HEK293T (cell line): Measurements from ENCODE around the gene ARHGEF7.

ENCODE experiments used
- ARNT ChIP-seq: fragments of 450-650 bp; IDR thresholded peaks from 2 replicates; pipeline ENCODE4 v1.6.1; 2017; ENCODE audit warnings: mild to moderate bottlenecking
- CTBP1 ChIP-seq: fragments of 450-650 bp; IDR thresholded peaks from 2 replicates; pipeline ENCODE4 v1.6.1; 2016; ENCODE audit warnings: borderline replicate concordance
- FOXA1 ChIP-seq: fragments of 450-650 bp; IDR thresholded peaks from 2 replicates; pipeline ENCODE4 v1.6.1; 2016; ENCODE audit warnings: mild to moderate bottlenecking
- FOXK2 ChIP-seq: fragments of 450-650 bp; IDR thresholded peaks from 2 replicates; pipeline ENCODE4 v1.6.1; 2016; ENCODE audit warnings: mild to moderate bottlenecking
- FOXM1 ChIP-seq: fragments of 450-650 bp; IDR thresholded peaks from 2 replicates; pipeline ENCODE4 v1.6.1; 2017; ENCODE audit warnings: mild to moderate bottlenecking, borderline replicate concordance
- HDGF ChIP-seq: fragments of 450-650 bp; IDR thresholded peaks from 2 replicates; pipeline ENCODE4 v1.6.1; 2017; ENCODE audit warnings: antibody characterized with exemption, borderline replicate concordance
- L3MBTL2 ChIP-seq: fragments of 450-650 bp; conservative IDR thresholded peaks from 2 replicates; pipeline ENCODE4 v1.6.1; 2016; ENCODE audit warnings: mild to moderate bottlenecking
- LEF1 ChIP-seq: fragments of 450-650 bp; IDR thresholded peaks from 2 replicates; pipeline ENCODE4 v1.6.1; 2017; ENCODE audit warnings: mild to moderate bottlenecking, borderline replicate concordance
- NFRKB ChIP-seq: fragments of 450-650 bp; IDR thresholded peaks from 2 replicates; pipeline ENCODE4 v1.6.1; 2016; ENCODE audit warnings: mild to moderate bottlenecking, moderate library complexity
- PKNOX1 ChIP-seq: fragments of 450-650 bp; IDR thresholded peaks from 2 replicates; pipeline ENCODE4 v1.6.1; 2016
- SP1 ChIP-seq: fragments of 450-650 bp; IDR thresholded peaks from 2 replicates; pipeline ENCODE4 v1.6.1; 2017
- SUZ12 ChIP-seq: fragments of 450-650 bp; IDR thresholded peaks from 2 replicates; pipeline ENCODE4 v1.6.1; 2016; ENCODE audit warnings: mild to moderate bottlenecking
- ZNF384 ChIP-seq: fragments of 450-650 bp; IDR thresholded peaks from 2 replicates; pipeline ENCODE4 v1.6.1; 2016

GRCh38 chr13:111175372-111175771 is 60.3 kb downstream of the ARHGEF7 start:
- TF ChIP-seq NFRKB (no peak), ZNF384 (no peak), FOXM1 (no peak), L3MBTL2 (no peak), ARNT (no peak), FOXA1 (no peak), SP1 (no peak), FOXK2 (no peak), PKNOX1 (no peak), LEF1 (no peak), SUZ12 (no peak), CTBP1 (no peak), HDGF (no peak)
